ENCODE data around the gene CC2D1A.

DNA sequence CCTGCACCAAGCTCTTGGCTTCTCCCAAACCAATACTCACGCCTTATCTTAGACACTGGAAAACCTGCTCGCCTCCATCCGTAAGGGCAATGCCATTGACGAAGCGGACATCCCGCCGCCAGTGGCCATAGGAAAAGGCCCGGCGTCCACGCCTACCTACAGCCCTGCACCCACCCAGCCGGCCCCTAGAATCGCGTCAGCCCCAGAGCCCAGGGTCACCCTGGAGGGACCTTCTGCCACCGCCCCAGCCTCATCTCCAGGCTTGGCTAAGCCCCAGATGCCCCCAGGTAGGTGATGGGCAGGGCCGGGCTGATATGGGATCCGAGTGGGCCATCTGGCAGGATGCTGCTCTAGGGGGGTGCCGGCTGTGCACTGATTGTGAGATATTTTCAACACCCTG lies 7.4 kb downstream of the CC2D1A start:
- no peak for TF ChIP-seq ZNF274 (IDR thresholded peaks at IDR 0.05; ENCODE audit: low read depth, low read length)
- TF ChIP-seq YY1 (IDR thresholded peaks at IDR 0.05; ENCODE audit: insufficient read depth, insufficient read length), result no peak
- TF ChIP-seq SUZ12 (IDR thresholded peaks at IDR 0.05; ENCODE audit: extremely low read depth, insufficient read depth, insufficient read length), result no peak

Measured in NT2/D1 (cell line).